Suprapubic skin (tissue), 4 donors: Measurements from ENCODE around the gene SERINC5.

Experiments
- CTCF ChIP-seq, 2 donors: fragments of 200-600 bp in 1 of 2; fragments of 450-650 bp in 1 of 2; sonication (generic) in 1 of 2; IDR thresholded peaks; one replicate each; pipeline ENCODE4 v1.5.1; 2016 to 2019; ENCODE audit warnings: antibody characterized with exemption in 2 of 2, mild to moderate bottlenecking in 1 of 2, moderate library complexity in 1 of 2
- POLR2A ChIP-seq, 2 donors: fragments of 450-650 bp; IDR thresholded peaks; one replicate each; pipeline ENCODE4 v1.6.1; 2017; ENCODE audit warnings: antibody characterized with exemption in 2 of 2, mild to moderate bottlenecking in 2 of 2, moderate library complexity in 2 of 2
- POLR2AphosphoS5 ChIP-seq, 3 donors: sonication (generic); formaldehyde crosslinking; IDR thresholded peaks; one replicate each; pipeline ENCODE4 v1.6.1; 2017; ENCODE audit warnings: antibody characterized with exemption in 3 of 3

DNA sequence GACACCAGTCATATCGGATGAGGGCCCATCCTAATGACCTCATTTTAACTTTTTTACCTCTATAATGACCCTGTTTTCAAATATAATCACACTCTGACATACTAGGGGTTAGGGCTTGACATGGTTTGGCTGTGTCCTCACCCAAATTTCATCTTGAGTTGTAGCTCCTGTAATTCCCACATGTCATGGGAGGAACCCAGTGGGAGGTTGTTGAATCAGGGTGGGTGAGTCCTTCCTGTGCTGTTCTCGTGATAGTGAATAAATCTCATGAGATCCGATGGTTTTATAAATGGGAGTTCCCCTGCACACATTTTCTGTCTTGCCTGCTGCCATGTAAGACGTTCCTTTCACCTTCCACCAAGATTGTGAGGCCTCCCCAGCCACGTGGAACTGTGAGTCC is 148.9 kb downstream of the SERINC5 start:
- TF ChIP-seq POLR2AphosphoS5 (IDR thresholded peaks at IDR 0.05) (no peak), CTCF (IDR thresholded peaks at IDR 0.05) (no peak), POLR2A (IDR thresholded peaks at IDR 0.05) (no peak)
